Measurements from ENCODE around the gene SDF2. TPM values are rescaled to one million over a fixed set of nuclear protein-coding genes. Genes with fewer than 3 reads are reported as not detected.

The SDF2 gene
- total and polyA plus RNA-seq, 2 experiments from 2014 or later, result 32.5 to 54.6 TPM

DNA sequence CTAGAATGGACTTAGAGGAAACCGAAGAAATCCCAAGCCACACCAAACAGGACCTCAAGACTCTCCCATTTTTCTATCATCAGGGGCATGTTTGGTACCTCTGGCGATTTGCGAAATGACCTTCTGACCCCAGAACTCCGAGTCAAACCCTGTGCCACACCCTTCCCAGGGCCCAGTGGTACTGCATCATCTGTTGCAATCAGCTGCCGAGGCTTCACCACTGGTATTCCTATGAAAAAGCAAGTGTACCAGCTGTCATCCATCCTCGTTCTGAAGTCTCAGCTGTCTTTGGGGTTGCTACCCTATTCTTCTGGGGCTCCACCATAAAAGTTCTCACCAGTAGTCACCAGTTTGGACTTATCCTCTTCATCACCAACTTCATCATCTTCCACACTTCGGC is 45.4 kb downstream of the SDF2 start:
- Histone ChIP-seq H4K20me1 (replicated peaks; ENCODE audit: insufficient read depth) (peaks cover 44% of the 10 kb centered on the region), H3K9me2 (ENCODE audit: insufficient read depth) (no peaks in the 10 kb centered on the region), H3K27ac (ENCODE audit: low read depth) (no peak overlapping the region), H3K4me3 (no peak overlapping the region), H3K4me2 (no peak overlapping the region), H3K4me1 (ENCODE audit: insufficient read depth) (no peaks in the 10 kb centered on the region), H3F3A (replicated peaks; ENCODE audit: low read depth) (peaks cover 8% of the 10 kb centered on the region), H3K27me3 (ENCODE audit: insufficient read depth) (no peaks in the 10 kb centered on the region), H3K79me2 (replicated peaks; ENCODE audit: insufficient read depth) (no peaks in the 10 kb centered on the region), H3K36me3 (ENCODE audit: insufficient read depth) (peaks cover 75% of the 10 kb centered on the region), H2AFZ (no peak overlapping the region)
- Mint-ChIP-seq H3K9me3 (no peaks in the 10 kb centered on the region), H3K4me3 (no peak overlapping the region), H3K27ac (no peak overlapping the region), H3K27me3 (ENCODE audit: insufficient read depth, low read depth, poor library complexity) (no peaks in the 10 kb centered on the region), H3K4me1 (no peaks in the 10 kb centered on the region), H3K36me3 (ENCODE audit: low read depth) (peaks cover 95% of the 10 kb centered on the region)
- no peak for TF ChIP-seq EZH2phosphoT487 (IDR thresholded peaks at IDR 0.05; ENCODE audit: unreplicated experiment)
- no peak for TF ChIP-seq CREB1 (CRISPR knock-in tag; IDR thresholded peaks at IDR 0.05; ENCODE audit: low read depth)
- TF ChIP-seq EZH2 (IDR thresholded peaks at IDR 0.05; ENCODE audit: low read depth, unreplicated experiment), result no peak
- ATAC-seq (no peak), DNase-seq (ENCODE audit: low spot score) (no peak)

DNA sequence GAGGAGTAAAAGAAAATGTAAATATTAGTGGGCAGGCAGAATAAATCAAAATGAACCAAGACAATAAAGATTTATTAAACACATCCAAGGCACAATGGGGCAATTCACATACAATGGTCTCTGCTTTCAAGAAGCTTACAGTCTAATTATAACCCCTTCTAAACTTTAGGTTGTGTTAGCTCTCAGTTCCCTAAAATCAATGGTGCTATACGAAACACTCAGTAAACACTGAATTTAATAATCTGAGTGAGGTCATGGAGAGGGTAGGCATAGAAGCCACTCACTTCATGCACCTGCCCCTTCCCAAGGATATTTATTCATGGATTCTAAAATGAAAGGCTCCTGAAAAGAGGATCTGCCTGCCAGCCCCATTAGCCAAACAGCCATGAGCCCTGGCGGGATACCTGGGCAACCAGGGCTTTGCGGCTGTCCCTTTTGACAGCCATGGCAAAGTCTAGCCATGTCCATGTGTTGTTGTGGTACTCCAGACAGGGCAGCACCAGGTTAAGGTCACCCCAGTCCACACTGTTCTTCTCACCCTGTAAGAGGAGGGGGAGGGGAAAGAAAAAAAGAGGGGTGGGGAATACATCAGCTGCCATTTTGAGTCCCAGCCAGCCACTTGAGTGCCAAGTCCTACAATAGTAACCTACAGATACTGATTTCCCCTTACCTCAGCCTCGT is 46.3 kb downstream of the SDF2 start:
- H3K27me3 ChIP-seq (ENCODE audit: insufficient read depth), result no peaks in the 10 kb centered on the region
- H3K79me2 ChIP-seq (replicated peaks; ENCODE audit: insufficient read depth), result no peaks in the 10 kb centered on the region
- H3K4me1 Mint-ChIP-seq, result no peaks in the 10 kb centered on the region
- ATAC-seq (no peak), DNase-seq (ENCODE audit: low spot score) (no peak)
- no peak overlapping the region for H2AFZ ChIP-seq
- peaks cover 66% of the 10 kb centered on the region for H3K36me3 ChIP-seq (ENCODE audit: insufficient read depth)
- H3K4me2 ChIP-seq, result no peak overlapping the region
- H3K27ac Mint-ChIP-seq, result no peak overlapping the region
- H3K9me3 Mint-ChIP-seq, result no peaks in the 10 kb centered on the region
- H3K27me3 Mint-ChIP-seq (ENCODE audit: insufficient read depth, low read depth, poor library complexity), result no peaks in the 10 kb centered on the region
- TF ChIP-seq ZNF331 (CRISPR knock-in tag; IDR thresholded peaks at IDR 0.05; ENCODE audit: low read depth), result no peak
- TF ChIP-seq NANOG (IDR thresholded peaks at IDR 0.05; ENCODE audit: borderline replicate concordance), result no peak
- TF ChIP-seq, protein P1, sequence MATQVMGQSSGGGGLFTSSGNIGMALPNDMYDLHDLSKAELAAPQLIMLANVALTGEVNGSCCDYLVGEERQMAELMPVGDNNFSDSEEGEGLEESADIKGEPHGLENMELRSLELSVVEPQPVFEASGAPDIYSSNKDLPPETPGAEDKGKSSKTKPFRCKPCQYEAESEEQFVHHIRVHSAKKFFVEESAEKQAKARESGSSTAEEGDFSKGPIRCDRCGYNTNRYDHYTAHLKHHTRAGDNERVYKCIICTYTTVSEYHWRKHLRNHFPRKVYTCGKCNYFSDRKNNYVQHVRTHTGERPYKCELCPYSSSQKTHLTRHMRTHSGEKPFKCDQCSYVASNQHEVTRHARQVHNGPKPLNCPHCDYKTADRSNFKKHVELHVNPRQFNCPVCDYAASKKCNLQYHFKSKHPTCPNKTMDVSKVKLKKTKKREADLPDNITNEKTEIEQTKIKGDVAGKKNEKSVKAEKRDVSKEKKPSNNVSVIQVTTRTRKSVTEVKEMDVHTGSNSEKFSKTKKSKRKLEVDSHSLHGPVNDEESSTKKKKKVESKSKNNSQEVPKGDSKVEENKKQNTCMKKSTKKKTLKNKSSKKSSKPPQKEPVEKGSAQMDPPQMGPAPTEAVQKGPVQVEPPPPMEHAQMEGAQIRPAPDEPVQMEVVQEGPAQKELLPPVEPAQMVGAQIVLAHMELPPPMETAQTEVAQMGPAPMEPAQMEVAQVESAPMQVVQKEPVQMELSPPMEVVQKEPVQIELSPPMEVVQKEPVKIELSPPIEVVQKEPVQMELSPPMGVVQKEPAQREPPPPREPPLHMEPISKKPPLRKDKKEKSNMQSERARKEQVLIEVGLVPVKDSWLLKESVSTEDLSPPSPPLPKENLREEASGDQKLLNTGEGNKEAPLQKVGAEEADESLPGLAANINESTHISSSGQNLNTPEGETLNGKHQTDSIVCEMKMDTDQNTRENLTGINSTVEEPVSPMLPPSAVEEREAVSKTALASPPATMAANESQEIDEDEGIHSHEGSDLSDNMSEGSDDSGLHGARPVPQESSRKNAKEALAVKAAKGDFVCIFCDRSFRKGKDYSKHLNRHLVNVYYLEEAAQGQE (IDR thresholded peaks at IDR 0.05; ENCODE audit: unreplicated experiment), result no peak
- TF ChIP-seq, protein P2, sequence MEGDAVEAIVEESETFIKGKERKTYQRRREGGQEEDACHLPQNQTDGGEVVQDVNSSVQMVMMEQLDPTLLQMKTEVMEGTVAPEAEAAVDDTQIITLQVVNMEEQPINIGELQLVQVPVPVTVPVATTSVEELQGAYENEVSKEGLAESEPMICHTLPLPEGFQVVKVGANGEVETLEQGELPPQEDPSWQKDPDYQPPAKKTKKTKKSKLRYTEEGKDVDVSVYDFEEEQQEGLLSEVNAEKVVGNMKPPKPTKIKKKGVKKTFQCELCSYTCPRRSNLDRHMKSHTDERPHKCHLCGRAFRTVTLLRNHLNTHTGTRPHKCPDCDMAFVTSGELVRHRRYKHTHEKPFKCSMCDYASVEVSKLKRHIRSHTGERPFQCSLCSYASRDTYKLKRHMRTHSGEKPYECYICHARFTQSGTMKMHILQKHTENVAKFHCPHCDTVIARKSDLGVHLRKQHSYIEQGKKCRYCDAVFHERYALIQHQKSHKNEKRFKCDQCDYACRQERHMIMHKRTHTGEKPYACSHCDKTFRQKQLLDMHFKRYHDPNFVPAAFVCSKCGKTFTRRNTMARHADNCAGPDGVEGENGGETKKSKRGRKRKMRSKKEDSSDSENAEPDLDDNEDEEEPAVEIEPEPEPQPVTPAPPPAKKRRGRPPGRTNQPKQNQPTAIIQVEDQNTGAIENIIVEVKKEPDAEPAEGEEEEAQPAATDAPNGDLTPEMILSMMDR (conservative IDR thresholded peaks at IDR 0.05; ENCODE audit: low read depth in 2 of 2), result no peak
- TF ChIP-seq, protein P3, sequence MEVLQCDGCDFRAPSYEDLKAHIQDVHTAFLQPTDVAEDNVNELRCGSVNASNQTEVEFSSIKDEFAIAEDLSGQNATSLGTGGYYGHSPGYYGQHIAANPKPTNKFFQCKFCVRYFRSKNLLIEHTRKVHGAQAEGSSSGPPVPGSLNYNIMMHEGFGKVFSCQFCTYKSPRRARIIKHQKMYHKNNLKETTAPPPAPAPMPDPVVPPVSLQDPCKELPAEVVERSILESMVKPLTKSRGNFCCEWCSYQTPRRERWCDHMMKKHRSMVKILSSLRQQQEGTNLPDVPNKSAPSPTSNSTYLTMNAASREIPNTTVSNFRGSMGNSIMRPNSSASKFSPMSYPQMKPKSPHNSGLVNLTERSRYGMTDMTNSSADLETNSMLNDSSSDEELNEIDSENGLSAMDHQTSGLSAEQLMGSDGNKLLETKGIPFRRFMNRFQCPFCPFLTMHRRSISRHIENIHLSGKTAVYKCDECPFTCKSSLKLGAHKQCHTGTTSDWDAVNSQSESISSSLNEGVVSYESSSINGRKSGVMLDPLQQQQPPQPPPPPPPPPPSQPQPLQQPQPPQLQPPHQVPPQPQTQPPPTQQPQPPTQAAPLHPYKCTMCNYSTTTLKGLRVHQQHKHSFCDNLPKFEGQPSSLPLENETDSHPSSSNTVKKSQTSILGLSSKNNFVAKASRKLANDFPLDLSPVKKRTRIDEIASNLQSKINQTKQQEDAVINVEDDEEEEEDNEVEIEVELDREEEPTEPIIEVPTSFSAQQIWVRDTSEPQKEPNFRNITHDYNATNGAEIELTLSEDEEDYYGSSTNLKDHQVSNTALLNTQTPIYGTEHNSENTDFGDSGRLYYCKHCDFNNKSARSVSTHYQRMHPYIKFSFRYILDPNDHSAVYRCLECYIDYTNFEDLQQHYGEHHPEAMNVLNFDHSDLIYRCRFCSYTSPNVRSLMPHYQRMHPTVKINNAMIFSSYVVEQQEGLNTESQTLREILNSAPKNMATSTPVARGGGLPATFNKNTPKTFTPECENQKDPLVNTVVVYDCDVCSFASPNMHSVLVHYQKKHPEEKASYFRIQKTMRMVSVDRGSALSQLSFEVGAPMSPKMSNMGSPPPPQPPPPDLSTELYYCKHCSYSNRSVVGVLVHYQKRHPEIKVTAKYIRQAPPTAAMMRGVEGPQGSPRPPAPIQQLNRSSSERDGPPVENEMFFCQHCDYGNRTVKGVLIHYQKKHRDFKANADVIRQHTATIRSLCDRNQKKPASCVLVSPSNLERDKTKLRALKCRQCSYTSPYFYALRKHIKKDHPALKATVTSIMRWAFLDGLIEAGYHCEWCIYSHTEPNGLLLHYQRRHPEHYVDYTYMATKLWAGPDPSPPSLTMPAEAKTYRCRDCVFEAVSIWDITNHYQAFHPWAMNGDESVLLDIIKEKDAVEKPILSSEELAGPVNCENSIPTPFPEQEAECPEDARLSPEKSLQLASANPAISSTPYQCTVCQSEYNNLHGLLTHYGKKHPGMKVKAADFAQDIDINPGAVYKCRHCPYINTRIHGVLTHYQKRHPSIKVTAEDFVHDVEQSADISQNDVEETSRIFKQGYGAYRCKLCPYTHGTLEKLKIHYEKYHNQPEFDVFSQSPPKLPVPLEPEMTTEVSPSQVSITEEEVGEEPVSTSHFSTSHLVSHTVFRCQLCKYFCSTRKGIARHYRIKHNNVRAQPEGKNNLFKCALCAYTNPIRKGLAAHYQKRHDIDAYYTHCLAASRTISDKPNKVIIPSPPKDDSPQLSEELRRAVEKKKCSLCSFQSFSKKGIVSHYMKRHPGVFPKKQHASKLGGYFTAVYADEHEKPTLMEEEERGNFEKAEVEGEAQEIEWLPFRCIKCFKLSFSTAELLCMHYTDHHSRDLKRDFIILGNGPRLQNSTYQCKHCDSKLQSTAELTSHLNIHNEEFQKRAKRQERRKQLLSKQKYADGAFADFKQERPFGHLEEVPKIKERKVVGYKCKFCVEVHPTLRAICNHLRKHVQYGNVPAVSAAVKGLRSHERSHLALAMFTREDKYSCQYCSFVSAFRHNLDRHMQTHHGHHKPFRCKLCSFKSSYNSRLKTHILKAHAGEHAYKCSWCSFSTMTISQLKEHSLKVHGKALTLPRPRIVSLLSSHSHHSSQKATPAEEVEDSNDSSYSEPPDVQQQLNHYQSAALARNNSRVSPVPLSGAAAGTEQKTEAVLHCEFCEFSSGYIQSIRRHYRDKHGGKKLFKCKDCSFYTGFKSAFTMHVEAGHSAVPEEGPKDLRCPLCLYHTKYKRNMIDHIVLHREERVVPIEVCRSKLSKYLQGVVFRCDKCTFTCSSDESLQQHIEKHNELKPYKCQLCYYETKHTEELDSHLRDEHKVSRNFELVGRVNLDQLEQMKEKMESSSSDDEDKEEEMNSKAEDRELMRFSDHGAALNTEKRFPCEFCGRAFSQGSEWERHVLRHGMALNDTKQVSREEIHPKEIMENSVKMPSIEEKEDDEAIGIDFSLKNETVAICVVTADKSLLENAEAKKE (CRISPR knock-in tag; IDR thresholded peaks at IDR 0.05), result no peak
- TF ChIP-seq POLR2AphosphoS5 (IDR thresholded peaks at IDR 0.05; ENCODE audit: low read depth), result no peak
- H3K36me3 Mint-ChIP-seq (ENCODE audit: low read depth), result peaks cover 93% of the 10 kb centered on the region
- H3K4me3 ChIP-seq, result no peak overlapping the region
- H3F3A ChIP-seq (replicated peaks; ENCODE audit: low read depth), result peaks cover 8% of the 10 kb centered on the region
- peaks cover 47% of the 10 kb centered on the region for H4K20me1 ChIP-seq (replicated peaks; ENCODE audit: insufficient read depth)
- H3K4me3 Mint-ChIP-seq, result no peak overlapping the region
- no peaks in the 10 kb centered on the region for H3K4me1 ChIP-seq (ENCODE audit: insufficient read depth)
- no peaks in the 10 kb centered on the region for H3K9me2 ChIP-seq (ENCODE audit: insufficient read depth)
- H3K27ac ChIP-seq (ENCODE audit: low read depth), result no peak overlapping the region

Data from GM23338 (cell line).